HG03378 (cell line): Measurements from ENCODE around the gene INPP5A.
"Not testable (repeated sequence)": the region's sequence is repeated elsewhere in the genome, so short reads cannot be mapped to it uniquely, and the experiment has no call there.

Source experiments
- ATAC-seq: cut with Tn5 transposase; IDR thresholded peaks from one replicate; pipeline ENCODE4 v1.9.1; 2021; ENCODE audit warnings: mild to moderate bottlenecking, moderate library complexity; ENCODE audit not compliant: unreplicated experiment

The INPP5A gene

GRCh38 chr10:132700156-132701098 is 162.8 kb downstream of the INPP5A start:
- ATAC-seq, result no peak

- no peak for ATAC-seq
Observed at GRCh38 chr10:132701099-132701845, 163.7 kb downstream of the INPP5A start.

GRCh38 chr10:132701846-132702190 is 164.2 kb downstream of the INPP5A start:
- no peak for ATAC-seq

GRCh38 chr10:132702601-132703418 is 165.2 kb downstream of the INPP5A start:
- ATAC-seq, result no peak

- no peak for ATAC-seq
Observed at GRCh38 chr10:132703419-132704007, 165.9 kb downstream of the INPP5A start.

GRCh38 chr10:132704008-132704814 is 166.6 kb downstream of the INPP5A start:
- ATAC-seq, result no peak

GRCh38 chr10:132704815-132705064 is 167.2 kb downstream of the INPP5A start:
- ATAC-seq, result not testable (repeated sequence)

- no peak for ATAC-seq
Observed at GRCh38 chr10:132705173-132705572, 167.6 kb downstream of the INPP5A start.

GRCh38 chr10:132705943-132706342 is 168.4 kb downstream of the INPP5A start:
- ATAC-seq, result no peak

GRCh38 chr10:132706701-132707100 is 169.1 kb downstream of the INPP5A start:
- no peak for ATAC-seq

GRCh38 chr10:132707121-132707775 is 169.7 kb downstream of the INPP5A start:
- no peak for ATAC-seq

- no peak for ATAC-seq
Observed at GRCh38 chr10:132707776-132708171, 170.2 kb downstream of the INPP5A start.

- ATAC-seq, result no peak
Observed at GRCh38 chr10:132708441-132708840, 170.9 kb downstream of the INPP5A start.

- no peak for ATAC-seq
Observed at GRCh38 chr10:132708936-132709335, 171.3 kb downstream of the INPP5A start.

GRCh38 chr10:132709471-132709951 is 171.9 kb downstream of the INPP5A start:
- no peak for ATAC-seq

GRCh38 chr10:132710036-132710686 is 172.6 kb downstream of the INPP5A start:
- ATAC-seq, result no peak

GRCh38 chr10:132710746-132711612 is 173.4 kb downstream of the INPP5A start:
- no peak for ATAC-seq

GRCh38 chr10:132711613-132712121 is 174.1 kb downstream of the INPP5A start:
- no peak for ATAC-seq
